Loucy (cell line): Measurements from ENCODE around the gene CROCC2.

Experiments used
- H2AFZ ChIP-seq: fragments of 200-600 bp; sonication (generic); 2 replicates; pipeline ENCODE4 v1.6.0; 2016; ENCODE audit warnings: antibody characterized with exemption, mild to moderate bottlenecking, low read length, moderate library complexity
- H3F3A ChIP-seq: fragments of 200-600 bp; 2 replicates; pipeline ENCODE4 v1.6.0; 2016; ENCODE audit warnings: antibody characterized with exemption, low read depth, mild to moderate bottlenecking
- H3K27me3 ChIP-seq: fragments of 200-600 bp; sonication (generic); 2 replicates; pipeline ENCODE4 v1.6.1; 2014; ENCODE audit warnings: low read length, mild to moderate bottlenecking; ENCODE audit not compliant: insufficient read depth, poor library complexity, severe bottlenecking
- H3K36me3 ChIP-seq: fragments of 200-600 bp; sonication (generic); 2 replicates; pipeline ENCODE4 v1.6.1; 2016; ENCODE audit warnings: low read length; ENCODE audit not compliant: insufficient read depth
- H3K4me1 ChIP-seq: fragments of 200-600 bp; sonication (generic); 2 replicates; pipeline ENCODE4 v1.5.1; 2014; ENCODE audit warnings: low read length, mild to moderate bottlenecking; ENCODE audit not compliant: insufficient read depth, poor library complexity, severe bottlenecking
- H3K4me2 ChIP-seq: fragments of 200-600 bp; sonication (generic); 2 replicates; pipeline ENCODE4 v1.6.0; 2014; ENCODE audit warnings: antibody characterized with exemption, low read length, low read depth, mild to moderate bottlenecking; ENCODE audit not compliant: poor library complexity, severe bottlenecking
- H3K4me3 ChIP-seq: fragments of 200-600 bp; sonication (generic); 2 replicates; pipeline ENCODE4 v1.5.1; 2014; ENCODE audit warnings: low read length, mild to moderate bottlenecking, mixed read lengths; ENCODE audit not compliant: poor library complexity, severe bottlenecking
- H3K79me2 ChIP-seq: fragments of 200-600 bp; sonication (generic); 2 replicates; pipeline ENCODE4 v1.6.1; 2014; ENCODE audit warnings: low read length; ENCODE audit not compliant: insufficient read depth
- H3K9ac ChIP-seq: fragments of 200-600 bp; sonication (generic); 2 replicates; pipeline ENCODE4 v1.6.0; 2014; ENCODE audit warnings: mild to moderate bottlenecking, low read depth, low read length, moderate library complexity; ENCODE audit not compliant: poor library complexity, severe bottlenecking
- H3K9me2 ChIP-seq: fragments of 200-600 bp; sonication (generic); replicated peaks from 2 replicates; pipeline ENCODE4 v1.6.1; 2016; ENCODE audit warnings: low read depth, low read length, mixed read lengths
- H3K9me3 ChIP-seq: fragments of 200-600 bp; sonication (generic); 2 replicates; pipeline ENCODE4 v1.6.1; 2014; ENCODE audit warnings: mild to moderate bottlenecking, antibody characterized with exemption, low read length, low read depth; ENCODE audit not compliant: insufficient read depth
- H4K20me1 ChIP-seq: fragments of 200-600 bp; sonication (generic); 2 replicates; pipeline ENCODE4 v1.6.0; 2014; ENCODE audit warnings: antibody characterized with exemption, low read length, mild to moderate bottlenecking; ENCODE audit not compliant: insufficient read depth, poor library complexity, severe bottlenecking
- EZH2phosphoT487 ChIP-seq: fragments of 200-600 bp; IDR thresholded peaks from 2 replicates; pipeline ENCODE4 v1.6.1; 2018; ENCODE audit warnings: antibody characterized with exemption, mild to moderate bottlenecking, moderate library complexity, borderline replicate concordance
- TF ChIP-seq, protein P1 (sequence below): fragments of 200-600 bp; sonication (generic); conservative IDR thresholded peaks from 2 replicates; pipeline ENCODE4 v1.5.1; 2014; ENCODE audit warnings: mild to moderate bottlenecking, antibody characterized with exemption, low read length

CROCC2 gene

DNA sequence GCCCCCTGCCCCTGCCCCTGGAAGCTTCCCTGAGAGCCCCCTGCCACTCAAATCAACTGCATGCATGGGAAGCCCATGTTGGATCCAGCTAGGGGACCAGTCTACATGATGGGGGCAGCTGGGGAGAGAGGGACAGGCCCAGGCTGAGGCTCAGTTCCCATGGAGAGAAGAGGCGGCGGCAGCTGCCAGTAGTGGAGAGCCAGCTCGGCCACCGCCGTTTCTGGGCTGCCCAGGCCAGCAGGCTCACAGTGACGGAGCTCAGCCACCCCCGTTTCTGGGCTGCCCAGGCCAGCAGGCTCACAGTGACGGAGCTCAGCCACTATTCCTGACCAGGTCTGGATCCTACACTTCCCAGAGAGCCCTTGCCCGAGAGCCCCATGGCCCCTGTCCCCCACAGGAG lies 13.8 kb upstream of the CROCC2 start:
- TF ChIP-seq, protein P1, sequence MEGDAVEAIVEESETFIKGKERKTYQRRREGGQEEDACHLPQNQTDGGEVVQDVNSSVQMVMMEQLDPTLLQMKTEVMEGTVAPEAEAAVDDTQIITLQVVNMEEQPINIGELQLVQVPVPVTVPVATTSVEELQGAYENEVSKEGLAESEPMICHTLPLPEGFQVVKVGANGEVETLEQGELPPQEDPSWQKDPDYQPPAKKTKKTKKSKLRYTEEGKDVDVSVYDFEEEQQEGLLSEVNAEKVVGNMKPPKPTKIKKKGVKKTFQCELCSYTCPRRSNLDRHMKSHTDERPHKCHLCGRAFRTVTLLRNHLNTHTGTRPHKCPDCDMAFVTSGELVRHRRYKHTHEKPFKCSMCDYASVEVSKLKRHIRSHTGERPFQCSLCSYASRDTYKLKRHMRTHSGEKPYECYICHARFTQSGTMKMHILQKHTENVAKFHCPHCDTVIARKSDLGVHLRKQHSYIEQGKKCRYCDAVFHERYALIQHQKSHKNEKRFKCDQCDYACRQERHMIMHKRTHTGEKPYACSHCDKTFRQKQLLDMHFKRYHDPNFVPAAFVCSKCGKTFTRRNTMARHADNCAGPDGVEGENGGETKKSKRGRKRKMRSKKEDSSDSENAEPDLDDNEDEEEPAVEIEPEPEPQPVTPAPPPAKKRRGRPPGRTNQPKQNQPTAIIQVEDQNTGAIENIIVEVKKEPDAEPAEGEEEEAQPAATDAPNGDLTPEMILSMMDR: no peak
- TF ChIP-seq EZH2phosphoT487: no peak
- no peak overlapping the region for H3K9ac ChIP-seq
- no peaks in the 10 kb centered on the region for H3K79me2 ChIP-seq
- no peaks in the 10 kb centered on the region for H3K4me1 ChIP-seq
- no peak overlapping the region for H3K4me3 ChIP-seq
- H3F3A ChIP-seq: no peaks in the 10 kb centered on the region
- peaks cover 6% of the 10 kb centered on the region; the same call in 1 of the 2 replicates for H3K9me3 ChIP-seq
- H3K27me3 ChIP-seq: no peaks in the 10 kb centered on the region
- no peaks in the 10 kb centered on the region for H4K20me1 ChIP-seq
- no peak overlapping the region for H3K4me2 ChIP-seq
- H2AFZ ChIP-seq: no peak overlapping the region
- H3K36me3 ChIP-seq: no peaks in the 10 kb centered on the region
- H3K9me2 ChIP-seq: no peaks in the 10 kb centered on the region

DNA sequence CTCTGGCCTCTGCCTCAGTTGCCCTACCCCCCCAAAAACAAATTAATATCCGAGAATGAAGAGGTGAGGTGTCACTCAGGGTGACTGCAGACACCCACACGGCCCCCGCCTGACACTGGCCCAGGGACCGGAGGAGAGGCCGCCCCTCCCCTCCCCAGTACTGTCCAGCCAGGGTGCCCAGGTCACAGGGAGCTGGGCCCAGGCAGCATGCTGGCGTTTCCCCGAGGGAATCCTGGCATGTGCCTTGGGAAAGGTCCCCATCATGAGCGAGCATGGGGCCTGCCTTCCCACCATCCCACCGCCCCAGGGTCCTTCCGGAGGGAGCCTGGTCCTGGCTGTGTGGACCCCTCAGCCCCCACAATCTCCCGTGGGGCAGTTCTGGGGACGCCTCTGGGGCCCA lies 13.2 kb upstream of the CROCC2 start:
- Histone ChIP-seq H3K4me1 (no peaks in the 10 kb centered on the region), H3K9ac (no peak overlapping the region), H3K4me3 (no peak overlapping the region), H3K9me2 (no peaks in the 10 kb centered on the region), H3F3A (no peaks in the 10 kb centered on the region), H3K79me2 (no peaks in the 10 kb centered on the region), H2AFZ (no peak overlapping the region), H4K20me1 (no peaks in the 10 kb centered on the region), H3K9me3 (peaks cover 6% of the 10 kb centered on the region; the same call in 1 of the 2 replicates), H3K36me3 (no peaks in the 10 kb centered on the region), H3K4me2 (no peak overlapping the region), H3K27me3 (no peaks in the 10 kb centered on the region)
- TF ChIP-seq, protein P1: no peak
- no peak for TF ChIP-seq EZH2phosphoT487

DNA sequence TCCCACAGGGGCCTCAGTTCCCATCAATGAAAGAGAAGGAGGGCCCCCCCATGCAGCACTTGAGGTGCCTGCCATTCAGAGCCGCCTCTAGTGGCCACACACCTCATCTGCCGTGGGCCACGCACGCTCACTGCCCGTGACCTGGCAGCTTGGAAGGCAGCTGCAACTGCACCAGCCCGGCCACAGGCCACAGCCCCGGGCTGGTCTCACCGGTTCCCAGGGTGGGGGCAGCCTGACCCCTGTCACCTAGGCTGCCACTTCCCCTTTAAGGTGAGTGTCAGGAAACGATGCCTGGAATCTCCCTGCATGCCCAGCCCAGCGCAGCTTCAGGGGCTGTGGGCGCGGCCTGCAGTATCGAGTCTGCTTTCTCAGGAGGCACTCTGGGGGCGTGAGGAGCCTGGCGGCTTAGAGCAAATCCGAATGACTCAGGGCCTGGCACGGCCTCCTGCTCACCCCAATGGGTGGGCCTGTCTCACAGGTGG lies 12.7 kb upstream of the CROCC2 start:
- Histone ChIP-seq H3K9ac (no peak overlapping the region), H3K79me2 (no peaks in the 10 kb centered on the region), H3K9me3 (peaks cover 6% of the 10 kb centered on the region; the same call in 1 of the 2 replicates), H3K27me3 (no peaks in the 10 kb centered on the region), H3K4me1 (no peaks in the 10 kb centered on the region), H2AFZ (no peak overlapping the region), H3K9me2 (no peaks in the 10 kb centered on the region), H3K4me3 (no peak overlapping the region), H3F3A (no peaks in the 10 kb centered on the region), H4K20me1 (no peaks in the 10 kb centered on the region), H3K4me2 (no peak overlapping the region), H3K36me3 (no peaks in the 10 kb centered on the region)
- TF ChIP-seq, protein P1: no peak
- no peak for TF ChIP-seq EZH2phosphoT487
